ENCODE measurements around the gene PTPRN. TPM values are rescaled to one million over a fixed set of nuclear protein-coding genes. Genes with fewer than 3 reads are reported as not detected.

Gene PTPRN
- total and polyA plus RNA-seq, 2 of the 8 experiments (the other 6 are each of a cell fraction or from before 2014, with no cell fraction given) = 5.4 to 8.2 TPM

DNA sequence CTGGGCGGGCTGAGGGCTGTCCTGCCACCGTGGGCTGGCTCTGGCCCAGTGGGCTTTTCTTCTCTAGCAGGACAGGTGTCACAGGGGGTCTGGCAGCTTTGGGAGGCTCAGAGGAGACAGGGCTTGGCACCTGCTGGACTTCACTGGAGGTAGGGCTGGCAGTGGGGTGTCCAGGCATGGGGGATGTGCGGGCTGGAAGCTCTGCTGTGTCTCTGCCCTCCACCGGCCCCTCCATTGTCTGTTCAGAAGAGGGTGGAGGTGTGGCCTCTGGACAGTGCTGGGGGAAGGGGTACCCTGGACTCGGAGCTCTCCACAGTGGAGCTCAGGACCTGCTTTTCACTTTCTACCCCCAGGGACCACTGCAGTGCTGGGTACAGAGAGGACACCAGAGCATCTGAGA lies 9.2 kb downstream of the PTPRN start:
- H2AFZ ChIP-seq (ENCODE audit: low read length) = no peak overlapping the region
- H4K5ac ChIP-seq (ENCODE audit: insufficient read length, low read depth, low read length) = no peak overlapping the region
- no peak overlapping the region for H2BK5ac ChIP-seq (ENCODE audit: low read depth, low read length)
- no peak overlapping the region for H2BK12ac ChIP-seq (ENCODE audit: low read depth, low read length)
- H3K79me1 ChIP-seq (ENCODE audit: low read depth, low read length) = no peaks in the 10 kb centered on the region; the same call in 1 of the 2 replicates
- H3K18ac ChIP-seq (ENCODE audit: extremely low read depth, low read length) = no peak overlapping the region
- H3K23me2 ChIP-seq (ENCODE audit: low read depth, low read length) = no peaks in the 10 kb centered on the region
- peaks cover 0 to 4% (median 3%) of the 10 kb centered on the region in 4 experiments; a peak in 4 of 7 replicates for H3K4me1 ChIP-seq (replicated peaks in 1 of 4; ENCODE audit: control insufficient read depth in 3 of 4, insufficient read depth in 4 of 4, low read length in 3 of 4)
- no peak overlapping the region; the same call in 1 of the 2 replicates for H2AK5ac ChIP-seq (ENCODE audit: low read depth, low read length)
- H2BK120ac ChIP-seq (replicated peaks; ENCODE audit: low read depth, low read length) = no peak overlapping the region
- H3K9me3 ChIP-seq (ENCODE audit: insufficient read depth in 2 of 2, low read depth in 1 of 2, low read length in 1 of 2) = no peaks in the 10 kb centered on the region
- H4K91ac ChIP-seq (replicated peaks; ENCODE audit: insufficient read length, low read length) = no peak overlapping the region
- no peaks in the 10 kb centered on the region for H3K79me2 ChIP-seq (ENCODE audit: control insufficient read depth in 1 of 2, insufficient read depth in 2 of 2, low read length in 2 of 2)
- peaks cover 0 to 27% (median 15%) of the 10 kb centered on the region in 4 experiments; a peak in 6 of 7 replicates for H3K27me3 ChIP-seq (replicated peaks in 1 of 4; ENCODE audit: control insufficient read depth in 3 of 4, extremely low read depth in 1 of 4, insufficient read depth in 3 of 4, low read length in 3 of 4)
- no peak overlapping the region for H3K27ac ChIP-seq (ENCODE audit: low read depth, low read length)
- no peak overlapping the region for H3K56ac ChIP-seq (replicated peaks; ENCODE audit: insufficient read length, low read depth, low read length)
- no peak overlapping the region; the same call in 1 of the 2 replicates for H4K8ac ChIP-seq (ENCODE audit: extremely low read depth, insufficient read depth, low read length)
- TF ChIP-seq GTF2F1 (IDR thresholded peaks at IDR 0.05; ENCODE audit: borderline replicate concordance, low read depth, low read length) = no peak
- no peak for TF ChIP-seq JUND (IDR thresholded peaks at IDR 0.05; ENCODE audit: low read length)
- no peak for TF ChIP-seq SIN3A (conservative IDR thresholded peaks at IDR 0.05 in 1 of 2, IDR thresholded peaks at IDR 0.05 in 1 of 2; ENCODE audit: low read depth in 1 of 2, low read length in 2 of 2)
- no peak for TF ChIP-seq CBX5 (IDR thresholded peaks at IDR 0.05; ENCODE audit: low read depth, low read length)
- no peak for TF ChIP-seq EGR1 (IDR thresholded peaks at IDR 0.05; ENCODE audit: borderline replicate concordance, low read depth, low read length)
- no peak for TF ChIP-seq SIRT6 (IDR thresholded peaks at IDR 0.05; ENCODE audit: low read length)
- no peak for FAIRE-seq
- H3K4me3 ChIP-seq (ENCODE audit: extremely low read depth in 1 of 4, insufficient read depth in 2 of 4, low read depth in 3 of 4, low read length in 4 of 4) = no peak overlapping the region
- no peak overlapping the region for H3K23ac ChIP-seq (ENCODE audit: insufficient read length)
- no peak overlapping the region for H3K4me2 ChIP-seq (ENCODE audit: insufficient read depth in 1 of 2, low read depth in 2 of 2, low read length in 2 of 2)
- CTCF ChIA-PET (ENCODE audit: partially characterized antibody) = interaction anchor here (0.6 to 13.4 kb wide), 33 partner anchors 8 to 305 kb away, joined by 3 to 118 read pairs (median 4); partner anchors contain the start of genes DNAJB2, GLB1L, PTPRN and STK16
- no peaks in the 10 kb centered on the region for H3K36me3 ChIP-seq (ENCODE audit: control insufficient read depth in 2 of 4, insufficient read depth in 4 of 4, low read length in 3 of 4)
- POLR2A ChIA-PET (ENCODE audit: partially characterized antibody) = interaction anchor here (1.0 to 3.7 kb wide), 4 partner anchors 13 to 54 kb away, joined by 3 to 19 read pairs (median 4); partner anchors contain the start of genes DNAJB2, GLB1L and STK16
- H3K4ac ChIP-seq (replicated peaks; ENCODE audit: insufficient read length, low read depth, low read length) = no peak overlapping the region
- DNase-seq (ENCODE audit: low read depth in 1 of 2, low spot score in 2 of 2) = no peak
- H4K20me1 ChIP-seq (replicated peaks in 1 of 2; ENCODE audit: control insufficient read depth in 1 of 2, insufficient read depth in 2 of 2, low read length in 2 of 2) = no peaks in the 10 kb centered on the region
- no peak overlapping the region for H3K14ac ChIP-seq (ENCODE audit: insufficient read length)
- WGBS, 2 experiments (ENCODE audit: extremely low coverage in 1 of 2, insufficient coverage in 1 of 2, insufficient read length in 1 of 2, insufficient replicate concordance in 2 of 2, low coverage in 1 of 2, low lambda C conversion rate in 2 of 2, missing lambda C conversion rate in 1 of 2) = 90% methylated on average over 4 of the region's 5 CpGs; no CpG with 5 or more reads in 1 of the 2 experiments
- no peak overlapping the region for H2BK20ac ChIP-seq (ENCODE audit: low read length)
- H2BK15ac ChIP-seq (ENCODE audit: low read length) = no peak overlapping the region
- no peak overlapping the region for H3K9ac ChIP-seq (replicated peaks in 1 of 4; ENCODE audit: extremely low read depth in 1 of 4, low read depth in 3 of 4, low read length in 3 of 4)
